PC-3 (cell line): ENCODE data around the gene GBP7. TPM values are rescaled to one million over a fixed set of nuclear protein-coding genes. Genes with fewer than 3 reads are reported as not detected.
"Not testable (repeated sequence)": the region's sequence is repeated elsewhere in the genome, so short reads cannot be mapped to it uniquely, and the experiment has no call there.

Source experiments
- ATAC-seq: fragments of 200-7000 bp; cut with Tn5 transposase; 2 replicates; pipeline ENCODE4 v1.9.1; 2020; ENCODE audit warnings: mild to moderate bottlenecking, moderate library complexity
- BruUV-seq: library from RNA; stranded (reverse); fragments of 400-500 nt; replicated peaks from 2 replicates; lab custom pipeline; 2021; lab: Mats Ljungman, UMichigan
- CTCF ChIA-PET: fragments of 300-600 bp; sonication (Branson Sonifier 250); formaldehyde crosslinking; loops from one replicate; lab custom pipeline; 2022; ENCODE audit warnings: antibody characterized with exemption; lab: Charles Lee
- POLR2A ChIA-PET: fragments of 300-600 bp; sonication (Branson Sonifier 250); formaldehyde crosslinking; loops from one replicate; lab custom pipeline; 2022; ENCODE audit warnings: antibody characterized with exemption; ENCODE audit not compliant: unreplicated experiment; lab: Charles Lee
- DNase-seq: peaks from one replicate; pipeline ENCODE4 v3.0.0-alpha.2; 2015
- H2AFZ ChIP-seq: fragments of 300-600 bp; sonication (generic); 2 replicates; pipeline ENCODE4 v1.6.0; 2016; ENCODE audit warnings: antibody characterized with exemption, low read length
- H3F3A ChIP-seq: fragments of 300-600 bp; sonication (generic); one replicate; pipeline ENCODE4 v1.6.0; 2017; ENCODE audit warnings: antibody characterized with exemption, low read length, control low read depth, mild to moderate bottlenecking; ENCODE audit not compliant: unreplicated experiment
- H3K27ac ChIP-seq: fragments of 300-600 bp; sonication (generic); 2 replicates; pipeline ENCODE4 v1.5.1; 2016; ENCODE audit warnings: mild to moderate bottlenecking, low read length
- H3K27me3 ChIP-seq: fragments of 300-600 bp; sonication (generic); 2 replicates; pipeline ENCODE4 v1.6.1; 2016; ENCODE audit warnings: low read length, mixed read lengths
- H3K36me3 ChIP-seq: fragments of 300-600 bp; sonication (generic); 2 replicates; pipeline ENCODE4 v1.6.1; 2016; ENCODE audit warnings: low read depth, mixed run types, low read length, mixed read lengths
- H3K4me1 ChIP-seq: fragments of 300-600 bp; sonication (generic); 2 replicates; pipeline ENCODE4 v1.5.1; 2016; ENCODE audit warnings: low read length; ENCODE audit not compliant: insufficient read depth
- H3K4me2 ChIP-seq: fragments of 300-600 bp; sonication (generic); 2 replicates; pipeline ENCODE4 v1.6.0; 2016; ENCODE audit warnings: low read length
- H3K4me3 ChIP-seq: fragments of 300-600 bp; sonication (generic); 2 replicates; pipeline ENCODE4 v1.5.1; 2016; ENCODE audit warnings: mild to moderate bottlenecking, low read length, mixed read lengths
- H3K79me2 ChIP-seq: fragments of 300-600 bp; sonication (generic); 2 replicates; pipeline ENCODE4 v1.6.1; 2017; ENCODE audit warnings: low read length, mixed read lengths
- H3K9ac ChIP-seq: fragments of 300-600 bp; sonication (generic); 2 replicates; pipeline ENCODE4 v1.6.0; 2016; ENCODE audit warnings: mild to moderate bottlenecking, low read length
- H3K9me2 ChIP-seq: fragments of 300-600 bp; sonication (generic); replicated peaks from 2 replicates; pipeline ENCODE4 v1.6.1; 2016; ENCODE audit warnings: mixed run types, low read length, mixed read lengths
- H3K9me3 ChIP-seq: fragments of 300-600 bp; sonication (generic); 2 replicates; pipeline ENCODE4 v1.6.1; 2016; ENCODE audit warnings: low read length, mixed read lengths
- H4K20me1 ChIP-seq: fragments of 300-600 bp; sonication (generic); 2 replicates; pipeline ENCODE4 v1.6.1; 2016; ENCODE audit warnings: low read length, mixed read lengths
- CTCF ChIP-seq: fragments of 300-600 bp; sonication (generic); conservative IDR thresholded peaks from 2 replicates; pipeline ENCODE4 v1.5.1; 2017; ENCODE audit warnings: antibody characterized with exemption, low read depth, mild to moderate bottlenecking, low read length
- EZH2 ChIP-seq: fragments of 300-600 bp; sonication (generic); IDR thresholded peaks from one replicate; pipeline ENCODE4 v1.6.1; 2017; ENCODE audit warnings: antibody characterized with exemption, mild to moderate bottlenecking, low read length; ENCODE audit not compliant: unreplicated experiment
- EZH2phosphoT487 ChIP-seq: fragments of 300-600 bp; sonication (generic); IDR thresholded peaks from 2 replicates; pipeline ENCODE4 v1.6.1; 2018; ENCODE audit warnings: mild to moderate bottlenecking, antibody characterized with exemption, low read length, borderline replicate concordance
- intact Hi-C: fragments of 100-400 bp; cut with micrococcal nuclease; formaldehyde crosslinking; loops from 2 replicates; pipeline ENCODE4 v1.9.0; 2023
- total RNA-seq: library from RNA; depleted of rRNA; stranded (reverse); fragments of >200 nt; gene quantifications from 2 replicates; pipeline ENCODE4 v1.2.3, GENCODE V29; 2014

GBP7 gene
- total RNA-seq, 1 experiment from 2014 or later, result 0.07 TPM

GRCh38 chr1:89130716-89131115, 45.1 kb downstream of the GBP7 start:
- ChIA-PET POLR2A (no interaction called here), CTCF (no interaction called here)
- Histone ChIP-seq H3K4me3 (no peak overlapping the region), H3K36me3 (no peaks in the 10 kb centered on the region), H3K4me1 (peaks cover 15% of the 10 kb centered on the region), H4K20me1 (no peaks in the 10 kb centered on the region), H3K27me3 (no peaks in the 10 kb centered on the region), H3K4me2 (no peak overlapping the region), H3K9me2 (no peaks in the 10 kb centered on the region), H3K27ac (no peak overlapping the region), H3K9ac (no peak overlapping the region), H2AFZ (no peak overlapping the region), H3K79me2 (no peaks in the 10 kb centered on the region), H3F3A (no peaks in the 10 kb centered on the region), H3K9me3 (no peaks in the 10 kb centered on the region)
- no peak for TF ChIP-seq CTCF
- TF ChIP-seq EZH2, result no peak
- no peak for TF ChIP-seq EZH2phosphoT487
- ATAC-seq, result no peak
- no peak for DNase-seq
- BruUV-seq, result no TSS peak
- intact Hi-C loops, result no loop called here

DNA sequence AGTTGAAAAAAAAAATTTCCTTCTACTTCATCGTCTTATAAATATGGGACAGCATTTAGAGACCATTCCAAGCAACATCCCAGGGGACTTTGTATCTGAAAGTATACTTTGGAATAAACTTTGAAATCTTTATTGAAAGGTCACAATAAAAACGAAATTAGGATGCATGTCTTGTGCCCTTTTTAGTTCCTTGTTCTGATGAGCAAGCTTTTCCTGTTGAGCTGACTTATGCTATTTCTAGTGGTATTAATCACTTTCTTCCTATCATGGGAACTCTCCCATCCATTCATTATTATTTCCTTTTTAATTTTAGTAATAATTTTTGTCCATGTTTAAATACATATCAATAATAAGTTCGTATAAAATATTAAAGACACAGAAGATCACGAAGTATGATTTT, 45.9 kb downstream of the GBP7 start:
- Histone ChIP-seq H2AFZ (no peak overlapping the region), H3K27ac (no peak overlapping the region), H3K27me3 (no peaks in the 10 kb centered on the region), H3K4me2 (no peak overlapping the region), H4K20me1 (no peaks in the 10 kb centered on the region), H3K9me3 (no peaks in the 10 kb centered on the region), H3K4me3 (no peak overlapping the region), H3F3A (no peaks in the 10 kb centered on the region), H3K4me1 (peaks cover 20% of the 10 kb centered on the region), H3K9me2 (no peaks in the 10 kb centered on the region), H3K9ac (no peak overlapping the region), H3K79me2 (no peaks in the 10 kb centered on the region), H3K36me3 (no peaks in the 10 kb centered on the region)
- DNase-seq (no peak), ATAC-seq (no peak)
- no TSS peak for BruUV-seq
- CTCF ChIA-PET, result no interaction called here
- intact Hi-C loops, result no loop called here
- TF ChIP-seq EZH2phosphoT487, result no peak
- TF ChIP-seq EZH2, result no peak
- no peak for TF ChIP-seq CTCF
- POLR2A ChIA-PET, result no interaction called here

DNA sequence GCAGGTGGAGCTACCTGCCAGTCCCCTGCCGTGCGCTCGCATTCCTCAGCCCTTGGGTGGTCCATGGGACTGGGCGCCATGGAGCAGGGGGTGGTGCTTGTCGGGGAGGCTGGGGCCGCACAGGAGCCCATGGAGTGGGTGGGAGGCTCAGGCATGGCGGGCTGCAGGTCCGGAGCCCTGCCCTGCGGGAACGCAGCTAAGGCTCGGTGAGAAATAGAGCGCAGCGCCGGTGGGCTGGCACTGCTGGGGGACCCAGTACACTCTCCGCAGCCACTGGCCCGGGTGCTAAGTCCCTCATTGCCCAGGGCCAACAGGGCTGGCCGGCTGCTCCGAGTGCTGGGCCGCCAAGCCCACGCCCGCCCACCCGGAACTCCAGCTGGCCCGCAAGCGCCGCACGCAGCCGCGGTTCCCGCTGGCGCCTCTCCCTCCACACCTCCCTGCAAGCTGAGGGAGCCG, 47.8 kb downstream of the GBP7 start:
- DNase-seq, H3K4me3 ChIP-seq, H3K27ac ChIP-seq, H2AFZ ChIP-seq, BruUV-seq, POLR2A ChIA-PET, H3K36me3 ChIP-seq, CTCF ChIA-PET, H3K27me3 ChIP-seq, H3K79me2 ChIP-seq, H3K9ac ChIP-seq, ATAC-seq, H3K9me2 ChIP-seq, H4K20me1 ChIP-seq, H3F3A ChIP-seq, intact Hi-C loops, H3K4me2 ChIP-seq, H3K9me3 ChIP-seq: not testable (repeated sequence)
- peaks cover 20% of the 10 kb centered on the region for H3K4me1 ChIP-seq

DNA sequence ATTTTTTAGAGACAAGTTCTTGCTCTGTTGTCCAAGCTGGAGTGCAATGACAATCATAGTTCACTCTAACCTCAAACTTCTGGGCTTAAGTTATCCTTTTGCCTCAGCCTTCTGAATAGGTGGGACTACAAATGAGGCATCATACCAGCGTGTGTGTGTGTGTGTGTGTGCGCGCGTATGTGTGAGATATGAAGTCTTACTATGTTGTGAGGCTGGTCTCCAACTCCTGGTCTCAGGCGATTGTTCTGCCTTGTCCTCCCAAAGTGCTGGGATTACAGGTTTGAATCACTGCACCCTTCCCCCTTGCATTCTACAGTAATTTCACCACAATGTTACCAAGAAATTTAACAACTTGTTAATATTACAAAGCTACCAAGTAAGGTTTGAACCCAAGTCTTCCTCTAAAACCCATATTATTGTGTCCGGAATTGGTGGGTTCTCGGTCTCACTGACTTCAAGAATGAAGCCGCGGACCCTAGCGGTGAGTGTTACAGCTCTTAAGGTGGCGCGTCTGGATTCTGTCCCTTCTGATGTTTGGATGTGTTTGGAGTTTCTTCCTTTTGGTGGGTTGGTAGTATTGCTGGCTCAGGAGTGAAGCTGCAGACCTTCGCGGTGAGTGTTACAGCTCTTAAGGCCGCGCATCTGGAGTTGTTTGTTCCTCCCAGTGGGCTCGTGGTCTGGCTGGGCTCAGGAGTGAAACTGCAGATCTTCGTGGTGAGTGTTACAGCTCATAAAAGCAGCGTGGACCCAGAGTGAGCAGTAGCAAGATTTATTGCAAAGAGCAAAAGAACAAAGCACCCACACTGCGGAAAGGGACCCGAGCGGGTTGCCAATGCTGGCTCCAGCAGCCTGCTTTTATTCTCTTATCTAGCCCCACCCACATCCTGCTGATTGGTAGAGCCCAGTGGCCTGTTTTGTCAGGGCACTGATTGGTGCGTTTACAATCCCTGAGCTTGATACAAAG, 48.9 kb downstream of the GBP7 start:
- H3K27me3 ChIP-seq, H3K36me3 ChIP-seq, H3F3A ChIP-seq, H3K9ac ChIP-seq, H2AFZ ChIP-seq, H3K4me2 ChIP-seq, POLR2A ChIA-PET, H3K79me2 ChIP-seq, H3K9me3 ChIP-seq, CTCF ChIA-PET, H3K9me2 ChIP-seq, ATAC-seq, BruUV-seq, DNase-seq, H4K20me1 ChIP-seq, H3K4me3 ChIP-seq: not testable (repeated sequence)
- intact Hi-C loops, result loop anchor here (1.0 kb wide), 1 partner anchor 105 kb away; the partner anchor contains the start of gene GBP3
- Histone ChIP-seq H3K27ac (0 out of 2 replicates have a peak overlapping the region, but pooled peaks have one; percentile 11), H3K4me1 (peaks cover 20% of the 10 kb centered on the region)
